GM18499 (cell line): ENCODE results near the gene PRG3.
"Not testable (repeated sequence)": the region's sequence is repeated elsewhere in the genome, so short reads cannot be mapped to it uniquely, and the experiment has no call there.

ENCODE experiments used
- ATAC-seq: cut with Tn5 transposase; IDR thresholded peaks from one replicate; pipeline ENCODE4 v1.9.1; 2021; ENCODE audit warnings: moderate number of reproducible peaks; ENCODE audit not compliant: insufficient read depth, unreplicated experiment

PRG3 gene

GRCh38 chr11:57409321-57410100 is 28.6 kb upstream of the PRG3 start:
- ATAC-seq: no peak

- no peak for ATAC-seq
Measured at GRCh38 chr11:57408771-57409170, 27.8 kb upstream of the PRG3 start.

DNA sequence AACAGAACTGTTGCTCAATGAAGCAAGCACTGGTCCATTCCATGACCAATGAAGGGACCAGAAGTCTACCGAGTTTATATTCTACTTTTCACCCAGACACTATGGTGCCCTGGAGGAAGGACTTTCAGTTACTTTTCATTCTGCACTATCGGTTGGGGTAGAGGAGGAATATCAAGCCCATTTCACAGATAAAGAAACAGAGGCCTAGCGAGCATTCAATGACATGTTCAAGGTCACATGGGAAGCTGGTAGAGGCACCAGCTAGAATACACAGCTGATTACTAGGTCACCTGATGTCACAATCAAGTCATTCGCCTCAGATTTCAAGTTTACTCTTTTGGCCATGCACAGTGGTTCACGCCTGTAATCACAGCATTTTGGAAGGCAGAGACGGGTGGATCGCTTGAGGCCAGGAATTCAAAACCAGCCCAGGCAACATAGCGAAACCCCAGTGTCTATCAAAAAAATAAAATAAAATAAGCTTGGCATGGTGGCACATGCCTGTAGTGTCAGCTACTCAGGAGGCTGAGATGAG is 27.1 kb upstream of the PRG3 start:
- no peak for ATAC-seq

GRCh38 chr11:57407010-57407920 is 26.3 kb upstream of the PRG3 start:
- ATAC-seq: no peak

DNA sequence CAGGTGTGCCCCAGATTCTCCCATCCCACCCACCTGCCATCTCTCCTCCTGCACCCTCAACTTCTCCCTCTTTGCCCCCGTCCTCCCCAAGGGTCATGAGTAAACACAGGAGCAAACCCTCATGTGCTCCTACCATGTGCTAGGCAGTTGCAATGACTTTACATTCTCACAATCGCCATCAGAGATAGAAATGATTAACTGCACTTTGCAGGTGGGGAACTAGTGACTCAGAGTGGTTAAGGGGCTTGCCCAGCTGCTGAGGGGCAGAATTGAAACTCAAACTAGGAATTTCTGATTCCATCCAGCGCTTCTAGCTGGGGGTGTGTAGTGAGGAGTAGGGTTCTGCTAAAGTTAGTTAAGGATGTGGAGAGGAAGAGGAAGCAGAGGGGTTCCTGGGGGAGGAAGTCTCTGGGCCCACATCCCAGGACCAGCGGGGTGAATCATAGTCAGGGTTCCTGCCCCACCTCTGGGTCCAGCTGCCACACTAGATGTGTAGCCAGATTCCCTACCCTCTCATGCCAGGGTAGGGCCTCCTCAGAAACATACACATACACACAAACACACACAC is 25.5 kb upstream of the PRG3 start:
- peak; percentile 74 for ATAC-seq

DNA sequence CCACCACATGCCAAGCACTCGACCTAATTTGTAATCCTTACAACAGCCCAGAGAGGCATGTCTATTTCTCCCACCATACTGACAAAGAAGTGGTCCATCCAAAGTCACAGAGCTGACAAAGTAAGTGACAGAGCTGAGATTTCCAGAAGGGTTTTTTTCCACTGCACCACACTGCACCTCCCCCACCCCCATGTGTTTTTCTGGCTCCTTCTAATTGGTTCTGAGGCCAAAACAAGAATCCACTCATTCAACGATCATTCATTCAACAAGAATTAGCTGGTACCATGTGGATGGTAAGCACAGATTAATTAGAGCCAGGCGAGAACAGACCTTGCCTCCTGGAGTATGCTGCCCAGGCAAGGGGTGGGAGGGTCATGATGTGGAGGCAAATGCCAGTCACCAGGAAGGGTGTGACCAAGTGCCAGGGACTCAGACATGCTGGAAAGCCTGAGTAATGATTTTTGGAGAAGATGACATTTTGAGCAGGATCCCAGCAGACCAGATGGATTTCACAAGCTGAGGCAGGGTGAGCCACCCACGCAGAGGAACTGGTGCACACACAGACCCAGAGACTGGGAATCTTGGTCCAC is 24.4 kb upstream of the PRG3 start:
- no peak for ATAC-seq

DNA sequence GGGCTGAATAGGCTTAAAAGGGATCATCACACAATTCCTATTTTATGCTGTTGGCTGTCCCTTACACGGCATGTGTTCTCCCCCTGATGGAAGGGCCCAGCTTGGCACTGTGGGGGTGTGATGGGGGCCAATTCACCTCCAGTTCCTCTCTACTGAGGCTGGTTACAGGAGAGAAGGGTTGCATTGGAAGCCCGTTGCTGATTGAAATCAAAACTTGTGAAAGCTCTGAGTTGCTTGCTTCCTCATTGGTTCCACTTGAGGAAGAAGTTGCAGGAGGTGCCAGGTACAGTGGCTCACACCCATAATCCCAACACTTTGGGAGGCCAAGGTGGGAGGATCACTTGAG is 22.8 kb upstream of the PRG3 start:
- ATAC-seq: no peak

GRCh38 chr11:57403003-57403801 is 22.3 kb upstream of the PRG3 start:
- ATAC-seq: not testable (repeated sequence)

DNA sequence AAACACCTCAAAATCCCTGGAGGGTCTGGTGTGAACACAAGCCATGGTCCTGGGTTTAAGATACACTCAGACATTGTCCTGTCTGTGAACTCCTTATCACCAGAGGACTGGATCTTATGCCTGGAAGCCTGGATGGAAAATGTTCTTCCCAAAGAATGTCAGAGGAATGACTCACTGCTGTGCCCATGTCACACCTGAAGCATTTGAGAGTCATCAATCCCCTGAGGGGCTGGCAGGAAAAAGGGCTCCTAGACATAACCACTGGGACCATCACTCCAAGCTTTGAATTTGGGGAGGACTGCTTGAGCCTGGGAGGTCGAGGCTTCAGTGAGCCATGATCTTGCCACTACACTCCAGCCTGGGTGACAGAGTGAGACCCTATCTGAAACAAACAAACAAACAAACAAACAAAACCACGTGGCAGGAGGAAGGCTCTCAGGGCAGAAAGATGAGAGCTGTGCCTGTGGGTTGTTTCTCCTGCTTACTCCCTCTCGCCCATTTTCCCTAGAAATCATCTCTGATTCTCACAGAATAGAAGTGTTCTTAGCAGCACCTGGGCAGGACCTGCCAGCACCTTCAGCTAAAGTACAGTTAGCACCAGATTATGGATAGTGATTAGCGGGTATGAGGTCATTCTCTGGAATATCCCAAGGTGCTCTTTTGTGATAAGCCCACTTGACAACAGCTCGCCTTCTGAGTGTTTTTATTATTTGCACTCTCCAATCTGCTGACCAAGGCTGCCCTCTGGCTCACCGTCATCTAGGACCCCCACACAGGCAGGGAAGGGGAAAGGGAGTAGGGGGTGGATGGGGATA is 21.4 kb upstream of the PRG3 start:
- no peak for ATAC-seq

DNA sequence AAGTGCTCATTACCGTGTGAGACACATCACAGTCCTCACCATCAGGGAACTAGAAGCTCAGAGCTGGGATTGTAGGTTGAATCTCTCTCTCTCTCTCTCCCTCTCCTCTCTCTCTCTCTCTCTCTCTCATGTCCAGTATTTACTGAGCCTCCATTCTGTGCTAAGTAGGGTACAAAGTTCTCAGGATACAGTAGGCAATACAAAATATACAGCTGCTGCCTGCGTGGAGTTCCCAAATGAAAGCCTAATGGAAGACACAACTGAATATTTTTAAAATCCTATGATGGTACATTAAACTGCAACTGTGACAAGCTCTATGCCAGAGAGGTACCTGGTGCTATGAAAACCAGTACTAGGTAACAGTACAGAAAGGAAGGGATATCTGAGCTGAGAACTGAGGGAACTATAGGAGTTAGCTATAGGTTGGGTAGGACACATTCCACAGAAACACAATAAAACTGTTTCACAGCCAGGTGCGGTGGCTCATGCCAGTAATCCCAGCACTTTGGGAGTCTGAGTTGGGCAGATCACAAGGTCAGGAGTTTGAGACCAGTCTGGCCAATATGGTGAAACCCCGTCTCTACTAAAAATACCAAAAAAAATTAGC is 19.1 kb upstream of the PRG3 start:
- ATAC-seq: no peak

DNA sequence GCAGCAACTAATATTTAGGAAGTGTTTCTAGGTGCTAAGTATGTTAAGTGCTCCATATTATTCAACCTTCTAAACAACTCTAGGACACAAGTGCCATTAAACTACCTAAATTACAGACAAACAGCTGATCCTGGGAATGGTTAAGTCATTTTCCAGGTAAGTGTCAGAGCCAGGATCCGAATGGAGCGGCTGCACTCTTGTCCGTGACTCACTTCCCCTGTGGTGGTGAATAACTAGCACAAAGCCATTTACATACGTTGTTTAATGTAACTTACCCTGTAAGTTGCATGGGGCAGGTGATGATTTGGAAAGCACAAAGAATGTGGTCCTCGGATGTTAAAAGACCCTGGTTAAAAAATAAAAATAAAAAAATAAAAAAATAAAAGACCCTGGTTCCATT is 18.3 kb upstream of the PRG3 start:
- ATAC-seq: no peak

DNA sequence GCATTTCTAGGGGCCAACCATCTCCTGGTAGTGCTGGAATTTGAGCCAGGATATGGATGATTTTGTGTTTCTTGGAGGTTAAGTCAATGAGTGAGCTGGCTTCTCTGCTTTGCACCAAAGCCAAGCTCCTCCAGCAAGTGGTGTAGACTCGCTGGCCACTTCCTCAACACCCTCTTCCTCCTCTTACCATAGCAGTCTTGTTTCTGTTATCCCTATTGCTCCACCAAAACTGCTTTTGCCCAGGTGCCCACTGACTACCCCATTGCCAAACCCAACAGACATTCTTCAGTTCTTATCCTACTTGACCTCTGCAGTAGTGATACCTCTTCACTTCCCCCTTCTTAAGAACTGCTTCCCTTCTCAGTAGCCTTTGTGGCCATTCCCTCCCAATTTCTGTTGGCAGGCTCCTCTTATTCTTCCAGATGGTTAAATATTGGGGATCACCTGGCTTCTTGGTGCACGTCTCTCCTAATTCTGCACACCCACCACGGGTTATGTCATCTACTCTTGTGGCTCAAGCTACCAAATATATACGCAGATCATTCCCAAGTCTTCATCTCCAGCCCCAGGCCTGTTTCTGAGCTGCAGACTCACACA is 16.5 kb upstream of the PRG3 start:
- ATAC-seq: no peak

- ATAC-seq: no peak
Measured at GRCh38 chr11:57396744-57397143, 15.8 kb upstream of the PRG3 start.

- ATAC-seq: no peak
Measured at GRCh38 chr11:57395905-57396623, 15.1 kb upstream of the PRG3 start.

DNA sequence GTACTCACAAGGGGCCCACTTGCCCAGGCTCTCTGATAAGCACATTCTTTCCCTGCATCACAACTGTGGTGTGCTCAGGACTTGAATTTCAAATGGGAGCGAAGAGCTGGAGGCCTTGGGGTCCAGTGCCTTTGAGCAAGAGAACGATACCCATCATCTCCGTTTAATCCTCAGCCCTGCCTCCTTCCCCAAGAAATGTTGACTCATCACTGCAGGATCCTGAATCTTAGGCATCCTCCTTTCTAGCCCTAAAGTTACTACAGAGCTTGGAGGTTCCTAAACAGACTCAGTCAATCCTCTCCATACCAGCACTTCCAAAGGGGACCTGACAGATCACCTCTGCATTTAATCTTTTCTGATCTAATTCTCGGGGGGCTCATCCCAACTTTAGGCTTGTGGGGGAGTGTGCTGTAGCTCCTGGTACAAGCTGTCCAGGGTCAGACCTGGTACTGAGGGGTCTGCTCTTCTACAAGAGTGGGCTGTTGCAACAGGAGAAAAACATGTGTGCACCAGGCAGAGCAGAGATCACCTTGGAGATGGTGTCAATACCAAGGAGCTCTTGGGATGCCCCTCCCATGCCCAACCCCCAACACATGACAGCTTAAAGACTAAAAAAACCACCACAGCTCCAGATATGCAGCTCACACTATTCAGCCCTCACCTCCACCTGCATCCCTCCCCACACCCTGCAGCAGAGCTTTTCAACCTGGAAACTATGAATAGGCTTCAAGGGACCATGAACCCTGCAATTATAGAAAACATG is 13.4 kb upstream of the PRG3 start:
- ATAC-seq: no peak

DNA sequence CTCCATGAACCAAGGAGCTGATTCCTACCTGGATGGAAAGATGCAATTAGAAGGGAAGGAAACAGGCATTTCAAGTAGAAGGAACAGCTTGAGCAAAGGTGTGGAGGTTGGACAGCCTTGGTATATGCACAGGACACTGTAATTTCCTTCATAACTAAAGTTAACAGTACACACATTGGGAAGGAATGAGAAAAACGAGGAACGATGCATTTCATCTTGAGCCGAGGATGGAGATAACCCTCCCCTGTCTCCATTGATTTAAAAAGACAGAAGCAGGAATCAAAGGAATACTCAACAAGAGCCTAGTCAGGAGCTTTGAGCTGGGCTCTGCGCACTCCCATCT is 11.8 kb upstream of the PRG3 start:
- ATAC-seq: no peak
